Measurements from ENCODE around the gene RABGAP1L. TPM values are rescaled to one million over a fixed set of nuclear protein-coding genes. Genes with fewer than 3 reads are reported as not detected.

The RABGAP1L gene
- polyA plus RNA-seq, 1 donor = 51.9 TPM

DNA sequence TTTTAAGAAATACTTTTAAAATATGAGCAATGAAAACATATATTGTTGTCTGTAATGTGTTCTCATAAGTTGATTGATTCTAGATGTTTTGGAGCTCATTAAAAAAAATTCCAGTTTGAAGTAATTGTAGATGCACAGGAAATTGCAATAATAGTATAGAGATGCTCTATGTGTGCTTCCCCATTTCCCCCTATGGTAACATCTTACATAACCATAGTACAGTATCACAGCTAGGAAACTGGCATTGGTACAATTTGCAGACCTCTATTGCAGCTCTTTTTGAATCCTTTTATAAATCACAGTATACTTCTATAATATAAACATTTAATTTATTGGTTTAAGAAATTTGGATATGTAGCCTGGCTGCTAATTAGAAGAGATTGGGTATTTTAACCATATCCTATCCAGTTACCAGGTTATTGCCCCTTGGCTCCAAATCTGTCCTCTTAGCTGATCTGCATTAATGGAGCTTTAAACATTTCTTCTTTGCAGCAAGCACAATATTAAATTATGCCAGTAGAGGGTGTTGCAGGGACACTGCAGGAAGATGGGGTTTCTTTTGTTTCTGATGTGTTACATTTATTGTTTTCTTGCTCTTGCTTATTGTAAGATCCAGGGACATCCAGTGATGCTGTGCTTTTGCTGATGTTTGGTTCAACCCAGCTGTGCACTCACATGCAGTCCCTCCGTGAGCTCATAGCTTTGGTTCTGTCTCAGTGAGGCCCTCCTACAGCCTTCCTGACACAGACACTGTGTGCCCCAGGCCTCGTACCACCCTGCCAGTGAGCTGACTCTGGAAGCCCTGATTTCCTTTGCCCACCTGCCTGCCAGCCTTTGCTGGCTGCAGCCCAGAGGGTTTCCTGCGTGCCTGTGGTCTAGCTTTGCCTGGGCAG is 103.3 kb downstream of the RABGAP1L start:
- H3K27ac ChIP-seq (ENCODE audit: low read length) = no peak overlapping the region
- H3K4me3 ChIP-seq (ENCODE audit: low read length) = no peak overlapping the region
- H3K36me3 ChIP-seq (ENCODE audit: control insufficient read depth, insufficient read depth, low read length) = no peaks in the 10 kb centered on the region
- peak; percentile 35 to 56 for DNase-seq
- no peaks in the 10 kb centered on the region for H3K9me3 ChIP-seq (ENCODE audit: control insufficient read depth, low read depth, low read length)
- WGBS (ENCODE audit: insufficient coverage, low lambda C conversion rate) = no CpG with 5 or more reads among the region's 3 CpGs
- H3K4me1 ChIP-seq (ENCODE audit: control insufficient read depth, insufficient read depth, low read length) = peaks cover 14% of the 10 kb centered on the region
- no peaks in the 10 kb centered on the region for H3K27me3 ChIP-seq (ENCODE audit: control insufficient read depth, insufficient read depth, low read length)

DNA sequence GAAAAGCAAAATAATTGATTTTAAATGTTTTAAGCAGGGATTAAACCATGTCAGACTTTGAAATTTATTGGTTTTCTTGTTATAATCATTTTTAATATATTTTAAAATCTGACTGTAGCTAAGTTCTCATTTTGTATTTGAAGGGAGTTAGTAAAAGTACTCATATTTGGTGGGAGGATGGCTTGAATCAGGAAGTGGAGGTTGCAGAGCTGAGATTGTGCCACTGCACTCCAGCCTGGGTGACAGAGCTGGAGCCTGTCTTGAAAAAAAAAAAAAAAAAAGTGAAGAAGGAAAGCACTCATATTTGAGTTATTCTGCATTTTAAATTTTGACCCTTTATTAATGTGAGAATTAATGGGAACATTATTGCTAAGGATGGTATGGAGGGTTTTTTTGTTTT is 106.0 kb downstream of the RABGAP1L start:
- H3K9me3 ChIP-seq (ENCODE audit: control insufficient read depth, low read depth, low read length) = no peaks in the 10 kb centered on the region
- peaks cover 25% of the 10 kb centered on the region for H3K4me1 ChIP-seq (ENCODE audit: control insufficient read depth, insufficient read depth, low read length)
- H3K36me3 ChIP-seq (ENCODE audit: control insufficient read depth, insufficient read depth, low read length) = no peaks in the 10 kb centered on the region
- no peaks in the 10 kb centered on the region for H3K27me3 ChIP-seq (ENCODE audit: control insufficient read depth, insufficient read depth, low read length)
- no peak overlapping the region for H3K27ac ChIP-seq (ENCODE audit: low read length)
- no peak for DNase-seq
- no peak overlapping the region for H3K4me3 ChIP-seq (ENCODE audit: low read length)

DNA sequence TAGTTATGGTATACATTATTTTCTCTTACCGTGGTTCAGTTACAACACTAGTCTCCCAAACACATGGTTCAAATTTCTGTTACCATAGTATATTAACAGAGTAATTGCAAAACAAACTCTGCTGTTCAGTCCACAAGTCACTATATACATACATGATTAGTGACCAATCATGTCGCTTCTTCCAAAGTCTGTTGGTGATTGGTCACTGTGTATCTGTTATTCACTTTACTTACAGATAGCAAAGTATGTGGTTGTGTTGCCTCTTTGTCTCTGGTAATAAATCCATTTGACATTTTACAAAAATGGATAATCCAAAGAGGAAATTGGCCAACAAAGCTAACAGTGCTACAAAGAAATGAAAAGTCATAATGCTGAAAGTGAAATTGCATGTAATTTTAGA is 107.2 kb downstream of the RABGAP1L start:
- H3K4me1 ChIP-seq (ENCODE audit: control insufficient read depth, insufficient read depth, low read length) = peaks cover 31% of the 10 kb centered on the region
- H3K27me3 ChIP-seq (ENCODE audit: control insufficient read depth, insufficient read depth, low read length) = no peaks in the 10 kb centered on the region
- no peak overlapping the region for H3K4me3 ChIP-seq (ENCODE audit: low read length)
- no CpG with 5 or more reads among the region's 2 CpGs for WGBS (ENCODE audit: insufficient coverage, low lambda C conversion rate)
- peak in 1 of 2 donors; percentile 17 for DNase-seq
- H3K36me3 ChIP-seq (ENCODE audit: control insufficient read depth, insufficient read depth, low read length) = no peaks in the 10 kb centered on the region
- H3K9me3 ChIP-seq (ENCODE audit: control insufficient read depth, low read depth, low read length) = no peaks in the 10 kb centered on the region
- H3K27ac ChIP-seq (ENCODE audit: low read length) = no peak overlapping the region

DNA sequence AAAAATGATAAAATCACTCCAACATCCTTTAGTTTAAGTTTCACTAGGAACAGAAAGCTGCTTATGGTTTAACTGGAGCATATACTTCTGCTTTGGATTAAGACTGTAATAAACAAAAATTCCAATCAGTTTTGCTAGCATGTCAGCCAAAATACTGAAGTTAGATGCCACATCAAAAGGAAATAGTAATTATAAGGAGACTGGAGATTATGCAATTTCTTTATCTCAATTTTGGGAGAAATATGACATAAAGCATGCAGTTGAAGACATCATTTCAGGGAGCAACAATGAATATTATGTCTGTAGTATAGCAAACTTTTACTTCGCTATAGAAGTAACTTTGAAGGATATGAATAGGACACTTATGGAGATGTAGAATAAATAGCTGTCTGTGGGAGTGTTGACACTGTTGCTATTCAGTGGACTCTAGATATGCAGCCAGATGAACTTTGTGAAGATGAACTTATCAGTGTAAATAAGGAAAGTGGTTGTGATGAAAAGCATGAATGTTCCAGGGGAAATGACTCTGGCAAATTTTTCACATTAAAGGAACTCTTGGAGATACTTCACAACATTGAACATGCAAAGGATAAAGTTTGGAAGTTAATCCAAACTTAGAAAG is 107.8 kb downstream of the RABGAP1L start:
- no CpG with 5 or more reads among the region's 1 CpG for WGBS (ENCODE audit: insufficient coverage, low lambda C conversion rate)
- peak; percentile 26 to 56 for DNase-seq
- Histone ChIP-seq H3K4me1 (ENCODE audit: control insufficient read depth, insufficient read depth, low read length) (peaks cover 31% of the 10 kb centered on the region), H3K27ac (ENCODE audit: low read length) (peak overlapping the region; percentile 13), H3K4me3 (ENCODE audit: low read length) (no peak overlapping the region), H3K9me3 (ENCODE audit: control insufficient read depth, low read depth, low read length) (no peaks in the 10 kb centered on the region), H3K36me3 (ENCODE audit: control insufficient read depth, insufficient read depth, low read length) (no peaks in the 10 kb centered on the region), H3K27me3 (ENCODE audit: control insufficient read depth, insufficient read depth, low read length) (no peaks in the 10 kb centered on the region)

DNA sequence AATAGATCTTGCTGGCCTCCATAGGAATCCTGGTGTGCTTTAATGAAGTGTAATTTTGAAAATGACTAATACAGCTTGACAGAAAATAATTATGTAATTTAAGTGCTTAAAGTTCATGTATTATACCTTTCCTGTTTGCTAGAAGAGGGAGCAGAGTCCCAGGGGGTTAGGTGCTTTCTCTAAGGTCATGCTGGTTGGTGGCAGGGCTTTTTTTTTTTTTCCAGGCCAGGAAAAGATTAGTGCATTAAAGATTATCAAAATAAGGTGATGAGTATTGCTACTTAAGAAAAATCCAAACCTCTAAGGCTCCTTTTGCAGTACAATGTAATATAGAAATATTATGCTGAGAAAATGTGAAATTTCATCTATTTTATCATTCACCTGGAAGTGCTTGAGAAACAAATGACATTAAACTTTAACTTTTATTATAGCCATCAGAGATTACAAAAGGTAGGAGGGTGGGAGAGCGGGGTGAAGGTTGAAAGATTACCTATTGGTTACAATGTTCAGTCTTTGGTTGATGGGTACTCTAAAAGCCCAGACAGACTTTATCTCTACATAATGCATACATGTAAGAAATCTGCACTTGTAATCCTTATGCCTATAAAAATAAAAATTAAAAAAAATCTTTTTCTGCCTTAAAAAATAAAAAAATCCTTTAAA is 110.8 kb downstream of the RABGAP1L start:
- Histone ChIP-seq H3K4me1 (ENCODE audit: control insufficient read depth, insufficient read depth, low read length) (peaks cover 51% of the 10 kb centered on the region), H3K27me3 (ENCODE audit: control insufficient read depth, insufficient read depth, low read length) (no peaks in the 10 kb centered on the region), H3K36me3 (ENCODE audit: control insufficient read depth, insufficient read depth, low read length) (no peaks in the 10 kb centered on the region), H3K4me3 (ENCODE audit: low read length) (no peak overlapping the region), H3K9me3 (ENCODE audit: control insufficient read depth, low read depth, low read length) (no peaks in the 10 kb centered on the region), H3K27ac (ENCODE audit: low read length) (peak overlapping the region; percentile 74)
- DNase-seq = peak; percentile 35 to 80
- WGBS (ENCODE audit: insufficient coverage, low lambda C conversion rate) = no CpG with 5 or more reads among the region's 1 CpG

DNA sequence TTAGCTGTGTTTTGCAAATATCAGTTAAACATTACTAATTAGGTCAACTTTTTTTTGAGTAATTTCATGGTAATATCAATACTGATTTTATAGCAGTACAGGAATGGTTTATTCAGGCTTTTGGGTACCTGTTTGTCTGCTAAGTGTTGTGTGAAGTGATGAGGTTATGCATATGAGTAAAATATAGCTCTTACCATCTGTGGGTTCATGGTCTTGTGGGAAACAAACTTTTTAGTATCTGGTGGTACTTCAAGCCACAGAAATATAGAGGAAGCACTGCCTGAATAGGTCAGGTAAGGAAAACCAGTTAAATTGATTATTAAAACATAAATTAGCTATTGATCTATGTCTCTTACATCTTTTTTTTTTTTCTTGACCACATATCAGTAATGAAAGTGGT is 113.9 kb downstream of the RABGAP1L start:
- Histone ChIP-seq H3K4me3 (ENCODE audit: low read length) (no peak overlapping the region), H3K36me3 (ENCODE audit: control insufficient read depth, insufficient read depth, low read length) (peaks cover 3% of the 10 kb centered on the region), H3K4me1 (ENCODE audit: control insufficient read depth, insufficient read depth, low read length) (peaks cover 37% of the 10 kb centered on the region), H3K27ac (ENCODE audit: low read length) (peak overlapping the region; percentile 36), H3K9me3 (ENCODE audit: control insufficient read depth, low read depth, low read length) (no peaks in the 10 kb centered on the region), H3K27me3 (ENCODE audit: control insufficient read depth, insufficient read depth, low read length) (no peaks in the 10 kb centered on the region)
- DNase-seq = no peak

DNA sequence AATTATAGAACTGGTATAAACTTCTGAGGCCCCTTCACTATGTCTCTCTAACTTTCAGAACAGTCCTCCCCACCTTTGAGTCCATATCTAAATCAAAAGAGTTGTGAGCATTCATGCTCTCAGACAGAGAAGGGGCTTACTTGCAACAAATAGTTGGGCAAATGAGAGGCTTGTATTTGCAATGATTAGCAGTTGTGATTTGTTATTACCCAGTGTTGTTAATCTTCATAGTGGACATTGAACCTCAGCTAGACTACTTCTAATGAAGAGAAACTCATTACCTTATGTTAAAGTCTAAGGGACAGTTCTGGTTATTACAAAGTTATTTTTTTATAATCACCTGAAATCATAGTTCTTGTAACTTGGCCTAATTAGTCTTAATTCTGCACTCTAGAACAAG is 114.5 kb downstream of the RABGAP1L start:
- H3K9me3 ChIP-seq (ENCODE audit: control insufficient read depth, low read depth, low read length) = no peaks in the 10 kb centered on the region
- peak overlapping the region; percentile 36 for H3K27ac ChIP-seq (ENCODE audit: low read length)
- no peaks in the 10 kb centered on the region for H3K27me3 ChIP-seq (ENCODE audit: control insufficient read depth, insufficient read depth, low read length)
- peaks cover 36% of the 10 kb centered on the region for H3K4me1 ChIP-seq (ENCODE audit: control insufficient read depth, insufficient read depth, low read length)
- peak; percentile 5 to 59 for DNase-seq
- H3K4me3 ChIP-seq (ENCODE audit: low read length) = no peak overlapping the region
- peaks cover 3% of the 10 kb centered on the region for H3K36me3 ChIP-seq (ENCODE audit: control insufficient read depth, insufficient read depth, low read length)

DNA sequence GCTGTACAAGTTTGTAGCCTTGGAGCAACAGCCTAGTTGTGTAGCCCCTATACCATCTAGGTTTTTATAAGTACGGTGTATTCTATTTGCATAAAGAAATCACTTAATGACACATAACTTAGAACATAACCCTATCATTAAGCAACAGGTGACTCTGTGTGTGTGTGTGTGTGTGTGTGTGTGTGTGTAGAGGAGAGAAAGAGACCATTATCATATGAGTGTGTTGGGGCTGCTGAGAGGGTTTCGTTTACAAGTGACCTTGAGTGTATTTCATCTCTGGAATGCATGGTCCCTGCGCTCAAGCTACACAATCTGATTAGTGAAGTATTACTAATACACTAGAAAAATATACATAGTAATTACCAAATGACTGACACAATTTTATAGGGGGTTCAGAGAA is 115.1 kb downstream of the RABGAP1L start:
- Histone ChIP-seq H3K4me3 (ENCODE audit: low read length) (no peak overlapping the region), H3K27me3 (ENCODE audit: control insufficient read depth, insufficient read depth, low read length) (no peaks in the 10 kb centered on the region), H3K27ac (ENCODE audit: low read length) (peak overlapping the region; percentile 36), H3K9me3 (ENCODE audit: control insufficient read depth, low read depth, low read length) (no peaks in the 10 kb centered on the region), H3K4me1 (ENCODE audit: control insufficient read depth, insufficient read depth, low read length) (peaks cover 30% of the 10 kb centered on the region), H3K36me3 (ENCODE audit: control insufficient read depth, insufficient read depth, low read length) (peaks cover 3% of the 10 kb centered on the region)
- WGBS (ENCODE audit: insufficient coverage, low lambda C conversion rate) = no CpG with 5 or more reads among the region's 3 CpGs
- DNase-seq = peak; percentile 12 to 59

DNA sequence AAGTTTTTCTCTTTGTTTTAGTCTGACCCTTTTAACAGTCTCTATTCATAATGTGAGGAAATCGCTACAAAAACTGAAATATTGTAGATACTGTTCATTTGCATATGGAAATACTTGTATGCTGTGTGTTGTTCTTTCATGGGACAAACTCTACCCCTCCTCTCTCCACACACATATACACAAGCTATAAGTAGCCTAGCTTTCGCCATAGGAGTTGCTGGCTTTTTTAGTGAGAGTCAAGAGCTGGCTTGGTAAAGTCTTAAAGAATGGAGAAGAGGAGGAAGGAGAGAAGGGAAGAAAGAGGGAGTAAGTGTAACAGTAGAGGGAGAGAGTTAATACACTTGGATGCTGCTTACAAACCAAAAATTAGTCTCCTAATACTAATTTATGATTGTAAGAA is 115.6 kb downstream of the RABGAP1L start:
- WGBS (ENCODE audit: insufficient coverage, low lambda C conversion rate) = no CpG with 5 or more reads among the region's 2 CpGs
- peaks cover 3% of the 10 kb centered on the region for H3K36me3 ChIP-seq (ENCODE audit: control insufficient read depth, insufficient read depth, low read length)
- no peak for DNase-seq
- H3K4me1 ChIP-seq (ENCODE audit: control insufficient read depth, insufficient read depth, low read length) = peaks cover 26% of the 10 kb centered on the region
- no peaks in the 10 kb centered on the region for H3K9me3 ChIP-seq (ENCODE audit: control insufficient read depth, low read depth, low read length)
- H3K4me3 ChIP-seq (ENCODE audit: low read length) = no peak overlapping the region
- no peaks in the 10 kb centered on the region for H3K27me3 ChIP-seq (ENCODE audit: control insufficient read depth, insufficient read depth, low read length)
- H3K27ac ChIP-seq (ENCODE audit: low read length) = peak overlapping the region; percentile 36

DNA sequence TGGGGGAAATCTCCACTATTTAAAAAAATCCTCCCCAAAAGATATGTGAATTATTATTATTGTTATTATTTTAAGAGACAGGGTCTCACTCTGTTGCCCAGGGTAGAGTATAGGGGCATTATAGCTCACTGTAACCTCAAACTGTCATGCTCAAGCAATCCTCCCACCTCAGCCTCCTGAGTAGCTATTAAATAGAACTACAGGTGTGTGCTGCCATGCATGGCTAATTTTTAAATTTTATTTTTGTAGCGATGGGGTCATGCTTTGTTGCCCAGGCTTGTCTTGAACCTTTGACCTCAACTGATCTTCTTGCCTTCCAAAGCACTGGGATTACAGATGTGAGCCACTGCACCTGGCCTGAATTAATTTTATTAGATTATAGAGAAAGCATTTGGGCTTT is 116.8 kb downstream of the RABGAP1L start:
- no CpG with 5 or more reads among the region's 1 CpG for WGBS (ENCODE audit: insufficient coverage, low lambda C conversion rate)
- DNase-seq = no peak
- H3K27ac ChIP-seq (ENCODE audit: low read length) = no peak overlapping the region
- H3K36me3 ChIP-seq (ENCODE audit: control insufficient read depth, insufficient read depth, low read length) = peaks cover 3% of the 10 kb centered on the region
- H3K27me3 ChIP-seq (ENCODE audit: control insufficient read depth, insufficient read depth, low read length) = no peaks in the 10 kb centered on the region
- H3K9me3 ChIP-seq (ENCODE audit: control insufficient read depth, low read depth, low read length) = no peaks in the 10 kb centered on the region
- H3K4me3 ChIP-seq (ENCODE audit: low read length) = no peak overlapping the region
- peaks cover 24% of the 10 kb centered on the region for H3K4me1 ChIP-seq (ENCODE audit: control insufficient read depth, insufficient read depth, low read length)

All from large intestine (tissue), 3 donors.